ENCODE data around the gene ETV6. TPM values are rescaled to one million over a fixed set of nuclear protein-coding genes. Genes with fewer than 3 reads are reported as not detected.

Gene ETV6
- total RNA-seq, 2 donors from 2014 or later = 102 to 110 TPM

DNA sequence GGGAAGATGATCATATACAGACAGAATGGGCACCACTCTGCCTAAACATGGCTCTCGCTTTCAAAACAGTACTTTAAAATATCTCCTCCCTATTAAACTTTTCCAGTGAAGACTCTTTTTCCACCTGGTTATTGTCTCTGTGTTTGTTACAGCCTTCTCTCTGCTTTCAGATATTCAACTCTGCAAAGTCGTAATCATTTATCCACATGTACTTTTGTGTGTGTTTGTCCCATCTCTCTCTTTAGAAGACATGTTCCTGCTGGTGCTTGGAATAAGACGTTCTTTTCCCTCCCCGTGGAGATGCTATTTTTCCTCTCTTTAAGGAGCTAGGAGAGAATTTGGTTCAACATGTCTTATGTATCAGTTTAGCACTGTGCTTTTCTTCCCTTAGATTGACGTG, 45.1 kb downstream of the ETV6 start:
- no peak for DNase-seq
- Mint-ChIP-seq H3K27me3 (ENCODE audit: low read depth) (no peaks in the 10 kb centered on the region), H3K4me3 (no peak overlapping the region), H3K27ac (no peak overlapping the region), H3K9me3 (no peaks in the 10 kb centered on the region), H3K4me1 (ENCODE audit: low read depth) (peaks cover 54% of the 10 kb centered on the region), H3K36me3 (ENCODE audit: insufficient read depth in 2 of 2) (no peaks in the 10 kb centered on the region)
- no peak for ATAC-seq (replicated peaks in 1 of 2)

DNA sequence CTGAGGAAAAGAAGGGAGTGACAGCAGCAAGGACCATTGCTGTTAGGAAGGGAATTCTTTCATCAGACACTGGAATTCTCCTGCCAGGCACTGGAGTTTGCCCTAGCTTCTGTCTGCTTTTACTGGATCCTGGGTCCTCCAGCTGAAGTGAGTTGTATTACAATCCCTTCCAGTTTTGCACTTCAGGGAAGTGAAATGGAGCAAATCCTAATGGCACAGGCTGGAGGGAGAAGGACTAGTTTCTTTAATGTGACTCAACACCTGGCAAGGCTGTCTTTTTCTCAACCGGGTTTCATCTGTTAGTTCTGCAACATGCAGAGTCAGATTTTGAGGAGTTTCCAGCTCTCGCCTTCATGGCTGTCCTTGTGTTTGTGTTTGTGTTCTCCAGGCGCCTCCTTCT, 45.8 kb downstream of the ETV6 start:
- Mint-ChIP-seq H3K4me3 (no peak overlapping the region), H3K27me3 (ENCODE audit: low read depth) (no peaks in the 10 kb centered on the region), H3K9me3 (no peaks in the 10 kb centered on the region), H3K4me1 (ENCODE audit: low read depth) (peaks cover 54% of the 10 kb centered on the region), H3K36me3 (ENCODE audit: insufficient read depth in 2 of 2) (no peaks in the 10 kb centered on the region), H3K27ac (no peak overlapping the region)
- no peak for DNase-seq
- no peak for ATAC-seq (replicated peaks in 1 of 2)

- no peaks in the 10 kb centered on the region for H3K36me3 Mint-ChIP-seq (ENCODE audit: insufficient read depth in 2 of 2)
- DNase-seq = no peak
- H3K4me1 Mint-ChIP-seq (ENCODE audit: low read depth) = peaks cover 53% of the 10 kb centered on the region
- no peak overlapping the region for H3K4me3 Mint-ChIP-seq
- no peak for ATAC-seq (replicated peaks in 1 of 2)
- H3K9me3 Mint-ChIP-seq = no peaks in the 10 kb centered on the region
- H3K27me3 Mint-ChIP-seq (ENCODE audit: low read depth) = no peaks in the 10 kb centered on the region
- no peak overlapping the region for H3K27ac Mint-ChIP-seq
Observed at GRCh38 chr12:11696084-11696483, 46.6 kb downstream of the ETV6 start.

DNA sequence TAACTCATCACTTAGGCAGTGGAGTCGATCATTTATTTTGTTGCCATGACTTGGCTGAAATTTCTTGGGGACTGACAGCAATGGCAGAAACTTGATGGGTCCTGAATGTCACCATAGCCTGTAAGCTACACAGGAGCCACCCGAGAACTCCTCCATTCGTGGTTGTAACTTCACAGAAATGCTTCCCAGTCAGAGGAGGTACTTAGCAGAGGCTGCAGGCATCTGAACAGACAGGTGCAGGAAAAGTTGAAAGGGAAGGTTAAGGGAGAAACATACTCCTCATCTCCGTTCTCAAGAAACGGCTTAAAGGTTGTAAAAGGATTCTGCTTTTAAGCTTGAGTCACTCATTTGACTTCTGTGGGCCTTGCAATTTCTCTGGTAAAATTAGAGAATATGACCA, 47.7 kb downstream of the ETV6 start:
- H3K27me3 Mint-ChIP-seq (ENCODE audit: low read depth) = no peaks in the 10 kb centered on the region
- DNase-seq = no peak
- H3K9me3 Mint-ChIP-seq = no peaks in the 10 kb centered on the region
- no peaks in the 10 kb centered on the region for H3K36me3 Mint-ChIP-seq (ENCODE audit: insufficient read depth in 2 of 2)
- ATAC-seq (replicated peaks in 1 of 2) = no peak
- H3K4me3 Mint-ChIP-seq = no peak overlapping the region
- peaks cover 61% of the 10 kb centered on the region for H3K4me1 Mint-ChIP-seq (ENCODE audit: low read depth)
- no peak overlapping the region for H3K27ac Mint-ChIP-seq

- H3K36me3 Mint-ChIP-seq (ENCODE audit: insufficient read depth in 2 of 2) = no peaks in the 10 kb centered on the region
- H3K27ac Mint-ChIP-seq = peak overlapping the region; percentile 35
- H3K27me3 Mint-ChIP-seq (ENCODE audit: low read depth) = no peaks in the 10 kb centered on the region
- H3K4me3 Mint-ChIP-seq = peak overlapping the region in 1 of 2 donors; percentile 14
- H3K4me1 Mint-ChIP-seq (ENCODE audit: low read depth) = peaks cover 61% of the 10 kb centered on the region
- ATAC-seq (replicated peaks in 1 of 2) (no peak), DNase-seq (no peak)
- no peaks in the 10 kb centered on the region for H3K9me3 Mint-ChIP-seq
Observed at GRCh38 chr12:11697670-11698387, 48.4 kb downstream of the ETV6 start.

DNA sequence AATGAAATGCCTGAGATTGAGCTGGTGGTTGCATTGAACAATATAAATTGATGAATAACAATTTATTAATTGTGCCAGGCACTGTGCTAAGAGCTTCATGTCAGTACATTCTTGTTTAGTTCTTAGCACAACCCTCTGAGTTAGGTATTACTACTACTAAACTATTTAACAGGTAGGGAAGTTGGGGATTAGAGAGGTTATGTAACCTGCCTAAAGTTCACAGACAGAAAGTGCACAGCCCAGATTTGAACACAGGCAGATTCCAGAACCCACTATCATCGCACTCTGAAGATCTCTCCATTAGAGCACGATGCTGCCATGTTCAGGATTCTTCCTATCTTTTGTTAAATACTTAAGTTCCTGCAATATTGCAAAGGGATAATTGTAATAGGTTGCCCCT, 49.3 kb downstream of the ETV6 start:
- no peak for DNase-seq
- peaks cover 0 to 1% of the 10 kb centered on the region in 2 donors for H3K9me3 Mint-ChIP-seq
- ATAC-seq (replicated peaks in 1 of 2) = no peak
- H3K27ac Mint-ChIP-seq = no peak overlapping the region
- peaks cover 0 to 2% of the 10 kb centered on the region in 2 donors for H3K36me3 Mint-ChIP-seq (ENCODE audit: insufficient read depth in 2 of 2)
- H3K4me3 Mint-ChIP-seq = no peak overlapping the region
- peaks cover 62% of the 10 kb centered on the region for H3K4me1 Mint-ChIP-seq (ENCODE audit: low read depth)
- H3K27me3 Mint-ChIP-seq (ENCODE audit: low read depth) = no peaks in the 10 kb centered on the region

GRCh38 chr12:11701433-11701832, 52.0 kb downstream of the ETV6 start:
- Mint-ChIP-seq H3K27ac (no peak overlapping the region), H3K9me3 (peaks cover 0 to 1% of the 10 kb centered on the region in 2 donors), H3K36me3 (ENCODE audit: insufficient read depth in 2 of 2) (peaks cover 3 to 4% of the 10 kb centered on the region in 2 donors), H3K27me3 (ENCODE audit: low read depth) (no peaks in the 10 kb centered on the region), H3K4me1 (ENCODE audit: low read depth) (peaks cover 51% of the 10 kb centered on the region), H3K4me3 (peak overlapping the region in 1 of 2 donors; percentile 0)
- DNase-seq = no peak
- ATAC-seq (replicated peaks in 1 of 2) = no peak

DNA sequence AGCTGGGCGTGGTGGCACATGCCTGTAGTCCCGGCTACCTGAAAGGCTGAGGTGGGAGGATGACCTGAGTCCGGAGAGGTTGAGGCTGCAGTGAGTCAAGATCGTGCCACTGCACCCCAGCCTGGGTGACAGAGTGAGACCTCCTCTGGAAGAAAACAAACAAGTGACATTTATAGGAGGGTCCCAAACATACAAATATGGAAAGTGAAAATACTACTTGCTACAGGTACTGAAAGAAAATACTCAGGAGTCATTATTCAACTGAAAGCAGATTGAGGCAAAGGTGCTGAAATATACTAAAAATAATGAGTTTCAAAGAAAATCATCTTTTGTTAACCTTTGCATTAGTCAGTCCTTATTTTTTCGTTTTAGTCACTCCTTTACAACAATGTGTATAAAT, 53.5 kb downstream of the ETV6 start:
- H3K27me3 Mint-ChIP-seq (ENCODE audit: low read depth) = no peaks in the 10 kb centered on the region
- peaks cover 44% of the 10 kb centered on the region for H3K4me1 Mint-ChIP-seq (ENCODE audit: low read depth)
- H3K36me3 Mint-ChIP-seq (ENCODE audit: insufficient read depth in 2 of 2) = peaks cover 4% of the 10 kb centered on the region in 2 donors
- ATAC-seq (replicated peaks in 1 of 2) = peak; percentile 66 to 89
- H3K9me3 Mint-ChIP-seq = peaks cover 0 to 1% of the 10 kb centered on the region in 2 donors
- DNase-seq = peak; percentile 11 to 23
- peak overlapping the region; percentile 96 for H3K27ac Mint-ChIP-seq
- peak overlapping the region; percentile 20 to 83 for H3K4me3 Mint-ChIP-seq

DNA sequence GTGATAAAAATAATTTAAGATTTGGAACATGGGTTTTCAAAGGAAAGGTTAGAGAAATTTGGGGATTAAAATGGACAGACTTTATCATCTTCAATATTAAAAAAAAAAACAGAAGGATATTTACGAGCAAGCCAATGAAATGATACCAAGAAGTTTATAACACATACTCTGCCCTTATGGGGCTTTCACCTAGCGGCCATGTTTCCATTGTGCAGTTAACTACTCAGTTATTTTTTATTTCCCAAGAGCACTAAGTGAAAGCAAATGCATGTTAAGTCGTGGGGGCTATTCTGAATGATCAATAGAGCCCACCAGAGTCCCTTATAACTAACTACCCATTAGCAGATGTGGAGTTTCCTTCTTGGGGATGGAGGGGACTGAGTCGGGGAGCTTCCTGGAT, 53.9 kb downstream of the ETV6 start:
- DNase-seq (no peak), ATAC-seq (replicated peaks in 1 of 2) (peak in 1 of 2 donors; percentile 21)
- peaks cover 0 to 1% of the 10 kb centered on the region in 2 donors for H3K9me3 Mint-ChIP-seq
- H3K27ac Mint-ChIP-seq = peak overlapping the region; percentile 96
- no peaks in the 10 kb centered on the region for H3K27me3 Mint-ChIP-seq (ENCODE audit: low read depth)
- H3K4me3 Mint-ChIP-seq = peak overlapping the region; percentile 20 to 83
- H3K36me3 Mint-ChIP-seq (ENCODE audit: insufficient read depth in 2 of 2) = peaks cover 4% of the 10 kb centered on the region in 2 donors
- peaks cover 44% of the 10 kb centered on the region for H3K4me1 Mint-ChIP-seq (ENCODE audit: low read depth)

DNA sequence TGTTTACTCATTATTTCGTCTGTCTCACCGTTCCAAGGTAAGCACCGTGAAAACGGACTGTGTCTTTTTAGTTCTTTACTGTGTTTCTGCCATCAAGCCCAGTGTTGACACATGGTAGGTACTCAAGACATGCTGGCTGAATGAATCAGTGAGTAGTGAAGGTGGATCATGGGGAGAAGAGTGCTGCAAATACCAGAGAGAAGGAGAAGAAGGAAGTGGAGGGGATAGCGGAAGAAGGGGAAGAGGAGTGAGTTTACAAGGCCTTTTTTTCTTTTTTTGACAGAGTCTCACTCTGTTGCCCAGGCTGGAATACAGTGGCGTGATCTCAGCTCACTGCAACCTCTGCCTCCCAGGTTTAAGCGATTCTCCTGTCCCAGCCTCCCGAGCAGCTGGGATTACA, 54.6 kb downstream of the ETV6 start:
- Mint-ChIP-seq H3K27me3 (ENCODE audit: low read depth) (no peaks in the 10 kb centered on the region), H3K4me3 (no peak overlapping the region), H3K36me3 (ENCODE audit: insufficient read depth in 2 of 2) (peaks cover 4% of the 10 kb centered on the region in 2 donors), H3K9me3 (peaks cover 0 to 1% of the 10 kb centered on the region in 2 donors), H3K4me1 (ENCODE audit: low read depth) (peaks cover 49% of the 10 kb centered on the region), H3K27ac (no peak overlapping the region)
- ATAC-seq (replicated peaks in 1 of 2) = no peak
- no peak for DNase-seq

DNA sequence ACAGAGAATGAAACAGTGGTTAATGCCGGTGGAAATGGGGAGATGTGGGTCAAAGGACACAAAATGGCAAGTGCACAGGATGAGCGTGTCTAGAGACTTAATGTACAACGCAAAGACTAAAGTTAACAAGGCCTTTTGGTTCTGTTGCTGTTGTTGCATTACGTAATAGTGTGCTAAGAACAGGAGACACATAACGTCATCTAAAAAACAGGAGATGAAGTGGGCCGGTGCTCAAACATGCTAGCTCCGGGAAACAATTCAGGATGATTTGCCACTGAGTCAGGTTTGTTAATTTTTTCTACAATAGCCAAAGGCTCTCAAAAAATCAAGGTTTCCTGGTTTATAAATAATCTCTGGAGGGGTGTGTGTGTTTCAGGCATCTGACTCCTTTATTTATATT, 55.5 kb downstream of the ETV6 start:
- DNase-seq (no peak), ATAC-seq (replicated peaks in 1 of 2) (no peak)
- H3K27ac Mint-ChIP-seq = no peak overlapping the region
- peaks cover 52% of the 10 kb centered on the region for H3K4me1 Mint-ChIP-seq (ENCODE audit: low read depth)
- peaks cover 4% of the 10 kb centered on the region in 2 donors for H3K36me3 Mint-ChIP-seq (ENCODE audit: insufficient read depth in 2 of 2)
- H3K4me3 Mint-ChIP-seq = no peak overlapping the region
- peaks cover 0 to 1% of the 10 kb centered on the region in 2 donors for H3K9me3 Mint-ChIP-seq
- no peaks in the 10 kb centered on the region for H3K27me3 Mint-ChIP-seq (ENCODE audit: low read depth)

- Mint-ChIP-seq H3K27me3 (ENCODE audit: low read depth) (no peaks in the 10 kb centered on the region), H3K27ac (no peak overlapping the region), H3K9me3 (peaks cover 0 to 1% of the 10 kb centered on the region in 2 donors), H3K4me3 (no peak overlapping the region), H3K36me3 (ENCODE audit: insufficient read depth in 2 of 2) (peaks cover 4 to 7% of the 10 kb centered on the region in 2 donors), H3K4me1 (ENCODE audit: low read depth) (peaks cover 54% of the 10 kb centered on the region)
- DNase-seq (no peak), ATAC-seq (replicated peaks in 1 of 2) (no peak)
Observed at GRCh38 chr12:11706509-11707379, 57.3 kb downstream of the ETV6 start.

DNA sequence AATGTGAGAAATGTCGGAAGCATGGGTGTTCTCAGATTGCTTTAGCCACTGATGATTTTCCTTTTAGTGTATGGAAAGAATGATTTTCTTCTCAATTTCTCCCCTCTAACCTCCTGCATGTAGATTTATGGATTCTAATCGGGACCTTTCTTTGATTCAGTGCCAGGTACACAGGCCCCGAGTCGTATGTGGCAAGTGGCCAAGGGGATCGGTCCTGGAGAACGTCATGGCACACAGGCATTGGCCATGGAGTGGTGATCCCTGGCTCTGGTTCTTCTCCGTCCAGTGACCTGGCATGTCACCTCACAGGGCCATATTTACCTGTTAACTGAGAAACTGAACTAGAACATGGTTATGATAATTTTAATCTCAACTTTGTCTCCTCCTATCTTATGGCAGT, 58.1 kb downstream of the ETV6 start:
- H3K4me3 Mint-ChIP-seq = no peak overlapping the region
- peaks cover 54% of the 10 kb centered on the region for H3K4me1 Mint-ChIP-seq (ENCODE audit: low read depth)
- no peak for ATAC-seq (replicated peaks in 1 of 2)
- H3K36me3 Mint-ChIP-seq (ENCODE audit: insufficient read depth in 2 of 2) = peaks cover 4 to 10% of the 10 kb centered on the region in 2 donors
- H3K27me3 Mint-ChIP-seq (ENCODE audit: low read depth) = no peaks in the 10 kb centered on the region
- no peak overlapping the region for H3K27ac Mint-ChIP-seq
- H3K9me3 Mint-ChIP-seq = peaks cover 0 to 1% of the 10 kb centered on the region in 2 donors
- no peak for DNase-seq

All from activated T-cell treated with anti-CD3 and anti-CD28 coated beads, Interleukin-2, amount 50 U/mL, for 72 hours (primary cell).